H1 (cell line): ENCODE results near the gene SLC43A1. TPM values are rescaled to one million over a fixed set of nuclear protein-coding genes. Genes with fewer than 3 reads are reported as not detected.

Experiments
- CTCF ChIA-PET: fragments of 300-600 bp; sonication (Branson Sonifier 250); formaldehyde crosslinking; loops from one replicate; lab custom pipeline; 2021; ENCODE audit not compliant: partially characterized antibody; lab: Charles Lee
- POLR2A ChIA-PET: fragments of 300-600 bp; sonication (Branson Sonifier 250); formaldehyde crosslinking; loops from one replicate; lab custom pipeline; 2021; ENCODE audit warnings: inconsistent platforms; ENCODE audit not compliant: partially characterized antibody; lab: Charles Lee
- DNase-seq, 2 experiments: peaks; one replicate each; pipeline versions ENCODE4 v3.0.0 to v3.0.0-alpha.2; 2010 to 2022; ENCODE audit warnings: low spot score in 2 of 2, low read depth in 1 of 2, mixed read lengths in 1 of 2
- FAIRE-seq: peaks from 2 replicates; lab custom pipeline; 2011; peaks lifted over from hg19 to GRCh38; lab: Jason Lieb, UNC
- H2AFZ ChIP-seq: 2 replicates; pipeline ENCODE4 v1.8.1; 2012; ENCODE audit warnings: low read length, inconsistent platforms
- H2AK5ac ChIP-seq: 2 replicates; pipeline ENCODE4 v1.6.1; 2013; ENCODE audit warnings: low read depth, low read length
- H2BK120ac ChIP-seq: replicated peaks from 2 replicates; pipeline ENCODE3; 2013; ENCODE audit warnings: low read depth, low read length, inconsistent platforms
- H2BK12ac ChIP-seq: 2 replicates; pipeline ENCODE4 v1.6.1; 2013; ENCODE audit warnings: low read depth, low read length
- H2BK15ac ChIP-seq: 2 replicates; pipeline ENCODE4 v1.6.1; 2013; ENCODE audit warnings: low read length
- H2BK20ac ChIP-seq: 2 replicates; pipeline ENCODE4 v1.6.1; 2013; ENCODE audit warnings: low read length
- H2BK5ac ChIP-seq: 2 replicates; pipeline ENCODE4 v1.6.1; 2013; ENCODE audit warnings: low read depth, low read length
- H3K14ac ChIP-seq: 2 replicates; pipeline ENCODE4 v1.6.1; 2013; ENCODE audit warnings: inconsistent platforms; ENCODE audit not compliant: insufficient read length
- H3K18ac ChIP-seq: 2 replicates; pipeline ENCODE4 v1.6.1; 2013; ENCODE audit warnings: low read length; ENCODE audit errors: extremely low read depth
- H3K23ac ChIP-seq: 2 replicates; pipeline ENCODE4 v1.6.1; 2013; ENCODE audit warnings: inconsistent platforms; ENCODE audit not compliant: insufficient read length
- H3K23me2 ChIP-seq: 2 replicates; pipeline ENCODE4 v1.6.1; 2013; ENCODE audit warnings: low read depth, low read length
- H3K27ac ChIP-seq: 2 replicates; pipeline ENCODE4 v1.6.1; 2011; ENCODE audit warnings: low read depth, low read length, inconsistent platforms
- H3K27me3 ChIP-seq, 4 experiments: replicated peaks in 1 of 4; 1 replicate in 1 of 4; 2 replicates in 3 of 4; pipeline versions ENCODE4 v1.6.1 to v1.8.1; 2011 to 2013; ENCODE audit warnings: low read length in 3 of 4, mild to moderate bottlenecking in 3 of 4, inconsistent platforms in 2 of 4, mixed read lengths in 2 of 4, moderate library complexity in 1 of 4; ENCODE audit not compliant: control insufficient read depth in 3 of 4, insufficient read depth in 3 of 4; ENCODE audit errors: extremely low read depth in 1 of 4
- H3K36me3 ChIP-seq, 4 experiments: 2 replicates each; pipeline versions ENCODE4 v1.6.1 to v1.8.1; 2011 to 2013; ENCODE audit warnings: mild to moderate bottlenecking in 4 of 4, low read length in 3 of 4, moderate library complexity in 2 of 4, control low read depth in 1 of 4, inconsistent platforms in 1 of 4; ENCODE audit not compliant: insufficient read depth in 4 of 4, control insufficient read depth in 2 of 4
- H3K4ac ChIP-seq: replicated peaks from 2 replicates; pipeline ENCODE3; 2013; ENCODE audit warnings: low read length, low read depth, mixed read lengths, inconsistent platforms; ENCODE audit not compliant: insufficient read length
- H3K4me1 ChIP-seq, 4 experiments: replicated peaks in 1 of 4; 1 replicate in 1 of 4; 2 replicates in 3 of 4; pipeline versions ENCODE4 v1.6.1 to v1.8.1; 2011 to 2013; ENCODE audit warnings: low read length in 3 of 4, inconsistent platforms in 2 of 4, mixed read lengths in 1 of 4; ENCODE audit not compliant: insufficient read depth in 4 of 4, control insufficient read depth in 3 of 4
- H3K4me2 ChIP-seq, 2 experiments: 2 replicates each; pipeline versions ENCODE4 v1.6.1 to v1.8.1; 2011 to 2013; ENCODE audit warnings: low read depth in 2 of 2, low read length in 2 of 2, control low read depth in 1 of 2, inconsistent platforms in 1 of 2, mild to moderate bottlenecking in 1 of 2; ENCODE audit not compliant: insufficient read depth in 1 of 2
- H3K4me3 ChIP-seq, 4 experiments: fragments of 200-600, 300-600 bp in 1 of 4; sonication (generic), shearing (Covaris generic), sonication (Bioruptor Twin) in 1 of 4; 2 replicates each; pipeline versions ENCODE4 v1.5.1 to v1.8.1; 2011 to 2016; ENCODE audit warnings: low read length in 4 of 4, low read depth in 3 of 4, control low read depth in 2 of 4, inconsistent platforms in 2 of 4, mild to moderate bottlenecking in 2 of 4, mixed read lengths in 1 of 4, moderate library complexity in 1 of 4; ENCODE audit not compliant: insufficient read depth in 2 of 4; ENCODE audit errors: extremely low read depth in 1 of 4
- H3K56ac ChIP-seq: replicated peaks from 2 replicates; pipeline ENCODE3; 2013; ENCODE audit warnings: low read depth, mild to moderate bottlenecking, mixed read lengths, low read length, inconsistent platforms; ENCODE audit not compliant: insufficient read length
- H3K79me1 ChIP-seq: 2 replicates; pipeline ENCODE4 v1.6.1; 2013; ENCODE audit warnings: low read depth, low read length, control low read depth
- H3K79me2 ChIP-seq, 2 experiments: 2 replicates each; pipeline versions ENCODE4 v1.6.1 to v1.8.1; 2012 to 2013; ENCODE audit warnings: low read length in 2 of 2, mild to moderate bottlenecking in 2 of 2, inconsistent platforms in 1 of 2; ENCODE audit not compliant: insufficient read depth in 2 of 2, control insufficient read depth in 1 of 2
- H3K9ac ChIP-seq, 4 experiments: replicated peaks in 1 of 4; 1 replicate in 1 of 4; 2 replicates in 3 of 4; pipeline versions ENCODE4 v1.6.1 to v1.8.1; 2011 to 2013; ENCODE audit warnings: low read depth in 3 of 4, low read length in 3 of 4, control low read depth in 2 of 4, mild to moderate bottlenecking in 2 of 4, moderate library complexity in 2 of 4, inconsistent platforms in 1 of 4; ENCODE audit errors: extremely low read depth in 1 of 4
- H3K9me3 ChIP-seq, 2 experiments: 2 replicates each; pipeline versions ENCODE4 v1.6.1 to v1.8.1; 2012 to 2013; ENCODE audit warnings: mild to moderate bottlenecking in 2 of 2, moderate library complexity in 2 of 2, control low read depth in 1 of 2, inconsistent platforms in 1 of 2, low read depth in 1 of 2, low read length in 1 of 2, mixed read lengths in 1 of 2; ENCODE audit not compliant: insufficient read depth in 2 of 2
- H4K20me1 ChIP-seq, 2 experiments: replicated peaks in 1 of 2; 2 replicates each; pipeline versions ENCODE3 to v1.8.1; 2011 to 2013; ENCODE audit warnings: inconsistent platforms in 2 of 2, low read length in 2 of 2, mild to moderate bottlenecking in 1 of 2; ENCODE audit not compliant: insufficient read depth in 2 of 2, control insufficient read depth in 1 of 2
- H4K5ac ChIP-seq: 2 replicates; pipeline ENCODE4 v1.6.1; 2013; ENCODE audit warnings: low read length, low read depth, mixed read lengths, inconsistent platforms; ENCODE audit not compliant: insufficient read length
- H4K8ac ChIP-seq: 2 replicates; pipeline ENCODE4 v1.8.0; 2013; ENCODE audit warnings: mild to moderate bottlenecking, moderate library complexity, low read length, inconsistent platforms; ENCODE audit not compliant: insufficient read depth; ENCODE audit errors: extremely low read depth
- H4K91ac ChIP-seq: replicated peaks from 2 replicates; pipeline ENCODE3; 2013; ENCODE audit warnings: low read length, mixed read lengths, inconsistent platforms; ENCODE audit not compliant: insufficient read length
- BCL11A ChIP-seq, 2 experiments: IDR thresholded peaks; one replicate each; pipeline ENCODE4 v1.6.1; 2011; ENCODE audit warnings: low read depth in 2 of 2, low read length in 2 of 2, mild to moderate bottlenecking in 2 of 2
- CBX5 ChIP-seq: fragments of 300-800, 300-1000 bp; sonication (generic); IDR thresholded peaks from 2 replicates; pipeline ENCODE4 v1.7.1; 2016; ENCODE audit warnings: antibody characterized with exemption, low read length, low read depth
- CHD1 ChIP-seq: IDR thresholded peaks from 2 replicates; pipeline ENCODE4 v1.6.1; 2012; ENCODE audit warnings: low read depth, low read length, improper control_type of control experiment
- E2F6 ChIP-seq: IDR thresholded peaks from 2 replicates; pipeline ENCODE4 v1.6.1; 2012; ENCODE audit warnings: inconsistent platforms
- FOSL1 ChIP-seq: IDR thresholded peaks from 2 replicates; pipeline ENCODE4 v1.6.1; 2011; ENCODE audit warnings: mild to moderate bottlenecking, low read depth, low read length, moderate library complexity; ENCODE audit not compliant: insufficient read depth
- KDM1A ChIP-seq: fragments of 200-600, 300-600 bp; sonication (generic); IDR thresholded peaks from 2 replicates; pipeline ENCODE4 v1.7.1; 2016; ENCODE audit warnings: mild to moderate bottlenecking, low read length, borderline replicate concordance
- MAFK ChIP-seq: IDR thresholded peaks from 2 replicates; pipeline ENCODE4 v1.6.1; 2012; ENCODE audit warnings: low read depth, mild to moderate bottlenecking, improper control_type of control experiment, low read length
- RXRA ChIP-seq: IDR thresholded peaks from 2 replicates; pipeline ENCODE4 v1.6.1; 2011; ENCODE audit warnings: low read depth, mild to moderate bottlenecking, low read length, moderate library complexity; ENCODE audit not compliant: insufficient read depth
- TAF7 ChIP-seq: optimal IDR thresholded peaks from 2 replicates; pipeline ENCODE3; 2011; ENCODE audit warnings: low read depth, mild to moderate bottlenecking, inconsistent platforms, low read length, moderate library complexity, borderline replicate concordance
- YY1 ChIP-seq: IDR thresholded peaks from 2 replicates; pipeline ENCODE4 v1.6.1; 2011; ENCODE audit warnings: low read depth, mild to moderate bottlenecking, low read length
- ZNF274 ChIP-seq: IDR thresholded peaks from 2 replicates; pipeline ENCODE4 v1.7.0; 2012; ENCODE audit warnings: low read length, borderline replicate concordance; ENCODE audit errors: extremely low read depth
- WGBS, 2 experiments: shearing (Covaris generic) in 1 of 2; methylation state at CpG; one replicate each; pipeline versions ENCODE4 v1.1.6 to v1.1.7; 2013 to 2015; ENCODE audit warnings: low lambda C conversion rate in 2 of 2, mixed read lengths in 2 of 2, inconsistent platforms in 1 of 2, low coverage in 1 of 2, missing lambda C conversion rate in 1 of 2; ENCODE audit not compliant: insufficient replicate concordance in 2 of 2, insufficient coverage in 1 of 2, insufficient read length in 1 of 2; ENCODE audit errors: extremely low coverage in 1 of 2, missing lambda C conversion rate in 1 of 2; 5-methylcytosine and 5-hydroxymethylcytosine counted together
- polyA plus RNA-seq, 7 experiments: library from polyadenylated mRNA; depleted of rRNA in 3 of 7; stranded (reverse) in 5 of 7; unstranded in 2 of 7; fragments of >200 nt in 5 of 7; fragments of 200-250 nt in 2 of 7; gene quantifications; 1 replicate in 5 of 7; 2 replicates in 1 of 7; 4 replicates in 1 of 7; pipeline versions ENCODE4 v1.2.1 to v1.2.3, GENCODE V29; 2011 to 2013; ENCODE audit warnings: missing spikeins in 2 of 7, mixed read lengths in 2 of 7
- total RNA-seq: library from RNA; stranded (reverse); fragmentation: NEBNext Ultra II Directional; extraction: Animal tissue kit (Norgen Biotek cat#: 25700); gene quantifications from 2 replicates; pipeline ENCODE4 v1.2.1, GENCODE V29; 2021

Gene SLC43A1
- total and polyA plus RNA-seq, 2 of the 8 experiments (the other 6 are each of a cell fraction or from before 2014, with no cell fraction given): 34.5 to 58.0 TPM

GRCh38 chr11:57474017-57474802 lies 41.3 kb downstream of the SLC43A1 start:
- Histone ChIP-seq H3K4me3 (no peak overlapping the region), H3K36me3 (peaks cover 0 to 11% (median 4%) of the 10 kb centered on the region in 4 experiments; a peak in 3 of 8 replicates), H4K5ac (no peak overlapping the region), H3K23ac (no peak overlapping the region), H4K91ac (no peak overlapping the region), H3K27ac (no peak overlapping the region), H3K23me2 (peaks cover 11% of the 10 kb centered on the region; the same call in 1 of the 2 replicates), H3K14ac (no peak overlapping the region), H2BK12ac (peak overlapping the region; percentile 85; the same call in 1 of the 2 replicates), H2BK15ac (peak overlapping the region; percentile 8; the same call in 1 of the 2 replicates), H3K18ac (peak overlapping the region; percentile 55), H3K4me2 (peak overlapping the region in 1 of 2 experiments; percentile 19; a peak in 2 of 4 replicates), H4K8ac (no peak overlapping the region; the same call in 1 of the 2 replicates), H2AK5ac (0 out of 2 replicates have a peak overlapping the region, but pooled peaks have one; percentile 33), H3K79me2 (no peaks in the 10 kb centered on the region), H3K56ac (no peak overlapping the region), H3K4me1 (peaks cover 4 to 25% (median 13%) of the 10 kb centered on the region in 4 experiments), H2BK5ac (peak overlapping the region; percentile 66; the same call in 1 of the 2 replicates), H2BK20ac (no peak overlapping the region), H4K20me1 (peaks cover 4 to 6% of the 10 kb centered on the region in 2 experiments), H2AFZ (no peak overlapping the region), H3K27me3 (peaks cover 0 to 35% (median 22%) of the 10 kb centered on the region in 4 experiments; a peak in 6 of 7 replicates), H3K4ac (no peak overlapping the region), H3K9ac (no peak overlapping the region), H2BK120ac (no peak overlapping the region), H3K79me1 (no peaks in the 10 kb centered on the region), H3K9me3 (no peaks in the 10 kb centered on the region)
- 66% methylated on average over 9 of the region's 9 CpGs; no CpG with 5 or more reads in 1 of the 2 experiments for WGBS, 2 experiments
- DNase-seq (no peak), FAIRE-seq (no peak)
- POLR2A ChIA-PET: interaction anchor here (0.7 to 5.2 kb wide), 7 partner anchors 8 to 128 kb away, joined by 3 to 60 read pairs (median 3); partner anchors contain the start of gene RTN4RL2
- CTCF ChIA-PET: interaction anchor here (0.5 to 4.5 kb wide), 17 partner anchors 8 to 237 kb away, joined by 3 to 45 read pairs (median 5); partner anchors contain the start of gene RTN4RL2
- TF ChIP-seq MAFK (no peak), E2F6 (no peak), TAF7 (no peak), RXRA (no peak), YY1 (no peak), KDM1A (no peak), CHD1 (no peak), CBX5 (no peak), FOSL1 (no peak), BCL11A (IDR thresholded peaks at IDR 0.05; ENCODE audit: low read depth in 2 of 2, low read length in 2 of 2) (no peak), ZNF274 (no peak)
